Suprapubic skin (tissue), 4 donors: ENCODE results near the gene CPNE7.

Experiments
- CTCF ChIP-seq, 2 donors: fragments of 200-600 bp in 1 of 2; fragments of 450-650 bp in 1 of 2; sonication (generic) in 1 of 2; IDR thresholded peaks; one replicate each; pipeline ENCODE4 v1.5.1; 2016 to 2019; ENCODE audit warnings: antibody characterized with exemption in 2 of 2, mild to moderate bottlenecking in 1 of 2, moderate library complexity in 1 of 2
- EP300 ChIP-seq: sonication (generic); formaldehyde crosslinking; IDR thresholded peaks from one replicate; pipeline ENCODE4 v1.6.1; 2017; ENCODE audit warnings: antibody characterized with exemption
- POLR2A ChIP-seq, 2 donors: fragments of 450-650 bp; IDR thresholded peaks; one replicate each; pipeline ENCODE4 v1.6.1; 2017; ENCODE audit warnings: antibody characterized with exemption in 2 of 2, mild to moderate bottlenecking in 2 of 2, moderate library complexity in 2 of 2
- POLR2AphosphoS5 ChIP-seq, 3 donors: sonication (generic); formaldehyde crosslinking; IDR thresholded peaks; one replicate each; pipeline ENCODE4 v1.6.1; 2017; ENCODE audit warnings: antibody characterized with exemption in 3 of 3

DNA sequence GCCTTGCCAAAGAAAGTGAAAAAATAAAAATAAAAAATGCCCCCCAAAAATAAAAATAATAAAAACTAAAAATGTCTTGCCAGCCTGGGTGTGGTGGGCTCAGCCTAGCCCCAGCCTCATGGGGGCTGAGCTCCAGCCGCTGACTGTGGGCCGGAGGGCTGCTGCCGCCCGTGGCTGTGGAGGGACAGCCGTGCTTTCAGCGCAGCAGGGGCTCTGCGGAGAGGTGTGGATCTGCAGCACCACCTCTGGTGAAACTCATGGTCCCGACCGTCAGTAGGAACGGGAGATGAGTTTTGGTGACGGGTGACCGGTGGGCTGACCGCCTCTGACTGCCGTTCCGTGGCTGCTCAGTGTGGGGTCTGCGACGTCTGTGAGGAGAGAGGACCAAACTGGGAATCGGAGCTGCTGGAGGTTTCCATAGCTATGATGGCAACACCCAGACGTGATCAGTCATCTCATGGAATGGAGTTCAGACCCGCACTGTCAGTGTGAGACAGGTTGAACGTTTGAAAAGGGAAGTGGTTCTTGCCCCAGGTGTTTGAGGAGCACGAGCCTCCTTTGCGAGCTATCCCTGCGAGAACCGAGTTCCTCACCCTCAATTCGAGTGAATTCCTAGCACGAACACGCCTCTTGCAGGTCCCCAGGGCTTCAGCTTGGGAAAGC lies 27.1 kb upstream of the CPNE7 start:
- TF ChIP-seq CTCF (IDR thresholded peaks at IDR 0.05) (no peak), POLR2A (IDR thresholded peaks at IDR 0.05) (no peak), POLR2AphosphoS5 (IDR thresholded peaks at IDR 0.05) (no peak), EP300 (no peak)
